ENCODE measurements around the gene TMCC1.

- TF ChIP-seq CTCF (IDR thresholded peaks at IDR 0.05) (no peak), POLR2A (IDR thresholded peaks at IDR 0.05) (no peak)
These were observed 117.6 kb downstream of the TMCC1 start for GRCh38 chr3:129775870-129776269.

Measured in thyroid gland (tissue), 4 donors.